HEK293 (cell line): Measurements from ENCODE around the gene EPS8.

Source experiments
- CTCF ChIA-PET: fragments of 350-600 bp; formaldehyde crosslinking; extraction: SDS; loops from one replicate; lab custom pipeline; 2021; ENCODE audit warnings: antibody characterized with exemption; lab: Yijun Ruan, JAX
- POLR2A ChIA-PET: fragments of 300-600 bp; formaldehyde crosslinking; extraction: SDS; loops from one replicate; lab custom pipeline; 2020; ENCODE audit warnings: antibody characterized with exemption, inconsistent platforms; lab: Yijun Ruan, JAX
- H3K27ac ChIP-seq: fragments of 200-500 bp; sonication (Bioruptor generic); 2 replicates; pipeline ENCODE4 v1.5.1; 2014; ENCODE audit warnings: low read depth, low read length, control low read depth, inconsistent platforms; ENCODE audit errors: extremely low read depth
- H3K36me3 ChIP-seq, 2 experiments: fragments of 200-500 bp in 1 of 2; sonication (Bioruptor generic) in 1 of 2; 1 replicate in 1 of 2; 2 replicates in 1 of 2; pipeline ENCODE4 v1.5.1; 2014 to 2017; ENCODE audit warnings: inconsistent platforms in 2 of 2, low read length in 2 of 2; ENCODE audit not compliant: control insufficient read depth in 2 of 2, insufficient read depth in 1 of 2
- H3K4me1 ChIP-seq: fragments of 200-500 bp; sonication (Bioruptor generic); 2 replicates; pipeline ENCODE4 v1.5.1; 2014; ENCODE audit warnings: mild to moderate bottlenecking, low read length, inconsistent platforms; ENCODE audit not compliant: control insufficient read depth, insufficient read depth
- H3K4me3 ChIP-seq: 2 replicates; pipeline ENCODE4 v1.5.1; 2011; ENCODE audit warnings: low read depth, mild to moderate bottlenecking, control low read depth, low read length, moderate library complexity
- H3K9me3 ChIP-seq: fragments of 200-500 bp; sonication (Bioruptor generic); 2 replicates; pipeline ENCODE4 v1.5.1; 2014; ENCODE audit warnings: low read depth, low read length, inconsistent platforms; ENCODE audit not compliant: control insufficient read depth, insufficient read depth
- BCL11B ChIP-seq: fragments of 450-650 bp; formaldehyde crosslinking; IDR thresholded peaks from 2 replicates; pipeline ENCODE4 v1.5.1; 2016; ENCODE audit warnings: low read depth, missing biosample characterization, missing genetic modification characterization
- GFI1B ChIP-seq: fragments of 450-650 bp; formaldehyde crosslinking; IDR thresholded peaks from 2 replicates; pipeline ENCODE4 v1.5.1; 2016; ENCODE audit warnings: missing biosample characterization, missing genetic modification characterization
- GLI2 ChIP-seq: fragments of 450-650 bp; formaldehyde crosslinking; IDR thresholded peaks from 2 replicates; pipeline ENCODE4; 2017; ENCODE audit warnings: missing biosample characterization, missing genetic modification characterization, low read depth, borderline replicate concordance
- MZF1 ChIP-seq: fragments of 450-650 bp; formaldehyde crosslinking; IDR thresholded peaks from 2 replicates; pipeline ENCODE4 v1.5.1; 2017; ENCODE audit warnings: missing biosample characterization, missing genetic modification characterization, borderline replicate concordance
- YY1 ChIP-seq: fragments of 450-650 bp; formaldehyde crosslinking; IDR thresholded peaks from 2 replicates; pipeline ENCODE4 v1.5.1; 2018; ENCODE audit warnings: missing biosample characterization, missing genetic modification characterization
- ZEB2 ChIP-seq: fragments of 450-650 bp; formaldehyde crosslinking; IDR thresholded peaks from 2 replicates; pipeline ENCODE4 v1.5.1; 2016; ENCODE audit warnings: missing biosample characterization, missing genetic modification characterization
- ZNF121 ChIP-seq: fragments of 450-650 bp; formaldehyde crosslinking; IDR thresholded peaks from 2 replicates; pipeline ENCODE4 v1.5.1; 2016; ENCODE audit warnings: missing biosample characterization, missing genetic modification characterization
- ZNF248 ChIP-seq: fragments of 450-650 bp; formaldehyde crosslinking; IDR thresholded peaks from 2 replicates; pipeline ENCODE4 v1.5.1; 2017; ENCODE audit warnings: missing biosample characterization, missing genetic modification characterization
- ZNF274 ChIP-seq, 2 experiments: fragments of 200-500 bp in 1 of 2; fragments of 450-650 bp in 1 of 2; sonication (Bioruptor generic) in 1 of 2; formaldehyde crosslinking in 1 of 2; IDR thresholded peaks; 2 replicates each; pipeline versions ENCODE4 v1.5.1 to v1.6.1; 2014 to 2016; ENCODE audit warnings: borderline replicate concordance in 1 of 2, inconsistent platforms in 1 of 2, low read length in 1 of 2, missing biosample characterization in 1 of 2, missing genetic modification characterization in 1 of 2
- ZNF302 ChIP-seq: fragments of 450-650 bp; formaldehyde crosslinking; IDR thresholded peaks from 2 replicates; pipeline ENCODE4 v1.5.1; 2016; ENCODE audit warnings: missing biosample characterization, missing genetic modification characterization, low read depth
- ZNF514 ChIP-seq: fragments of 450-650 bp; formaldehyde crosslinking; IDR thresholded peaks from 2 replicates; pipeline ENCODE4 v1.5.1; 2016; ENCODE audit warnings: missing biosample characterization, missing genetic modification characterization
- ZNF585B ChIP-seq: fragments of 450-650 bp; formaldehyde crosslinking; IDR thresholded peaks from 2 replicates; pipeline ENCODE4 v1.5.1; 2016; ENCODE audit warnings: missing biosample characterization, missing genetic modification characterization
- ZNF610 ChIP-seq: fragments of 450-650 bp; formaldehyde crosslinking; IDR thresholded peaks from 2 replicates; pipeline ENCODE4 v1.5.1; 2016; ENCODE audit warnings: missing biosample characterization, missing genetic modification characterization, borderline replicate concordance
- ZNF645 ChIP-seq: fragments of 450-650 bp; formaldehyde crosslinking; IDR thresholded peaks from 2 replicates; pipeline ENCODE4; 2016; ENCODE audit warnings: missing biosample characterization, missing genetic modification characterization
- ZNF664 ChIP-seq: fragments of 450-650 bp; formaldehyde crosslinking; IDR thresholded peaks from 2 replicates; pipeline ENCODE4 v1.5.1; 2016; ENCODE audit warnings: missing biosample characterization, missing genetic modification characterization
- ZNF76 ChIP-seq: fragments of 450-650 bp; formaldehyde crosslinking; IDR thresholded peaks from 2 replicates; pipeline ENCODE4; 2016; ENCODE audit warnings: low read depth, missing biosample characterization, missing genetic modification characterization, borderline replicate concordance
- ZNF777 ChIP-seq: fragments of 450-650 bp; formaldehyde crosslinking; IDR thresholded peaks from 2 replicates; pipeline ENCODE4 v1.5.1; 2017; ENCODE audit warnings: missing biosample characterization, missing genetic modification characterization, borderline replicate concordance
- TF ChIP-seq, protein P1 (sequence below): fragments of 450-650 bp; formaldehyde crosslinking; IDR thresholded peaks from 2 replicates; pipeline ENCODE4 v1.5.1; 2016; ENCODE audit warnings: missing biosample characterization, missing genetic modification characterization
- TF ChIP-seq, protein P2 (sequence below): fragments of 450-650 bp; formaldehyde crosslinking; IDR thresholded peaks from 2 replicates; pipeline ENCODE4 v1.5.1; 2016; ENCODE audit warnings: missing biosample characterization, missing genetic modification characterization

The EPS8 gene

GRCh38 chr12:15738438-15739015 is 50.7 kb downstream of the EPS8 start (continued):
- TF ChIP-seq ZNF248 (tag by site-specific recombination): no peak
- no peak for TF ChIP-seq ZNF585B
- TF ChIP-seq GFI1B (tag by site-specific recombination): no peak
- TF ChIP-seq ZNF302 (tag by site-specific recombination): no peak
- no peak for TF ChIP-seq YY1 (tag by site-specific recombination)
- no peak for TF ChIP-seq ZNF777 (tag by site-specific recombination)
- TF ChIP-seq ZNF610 (tag by site-specific recombination): no peak
- TF ChIP-seq, protein P1, sequence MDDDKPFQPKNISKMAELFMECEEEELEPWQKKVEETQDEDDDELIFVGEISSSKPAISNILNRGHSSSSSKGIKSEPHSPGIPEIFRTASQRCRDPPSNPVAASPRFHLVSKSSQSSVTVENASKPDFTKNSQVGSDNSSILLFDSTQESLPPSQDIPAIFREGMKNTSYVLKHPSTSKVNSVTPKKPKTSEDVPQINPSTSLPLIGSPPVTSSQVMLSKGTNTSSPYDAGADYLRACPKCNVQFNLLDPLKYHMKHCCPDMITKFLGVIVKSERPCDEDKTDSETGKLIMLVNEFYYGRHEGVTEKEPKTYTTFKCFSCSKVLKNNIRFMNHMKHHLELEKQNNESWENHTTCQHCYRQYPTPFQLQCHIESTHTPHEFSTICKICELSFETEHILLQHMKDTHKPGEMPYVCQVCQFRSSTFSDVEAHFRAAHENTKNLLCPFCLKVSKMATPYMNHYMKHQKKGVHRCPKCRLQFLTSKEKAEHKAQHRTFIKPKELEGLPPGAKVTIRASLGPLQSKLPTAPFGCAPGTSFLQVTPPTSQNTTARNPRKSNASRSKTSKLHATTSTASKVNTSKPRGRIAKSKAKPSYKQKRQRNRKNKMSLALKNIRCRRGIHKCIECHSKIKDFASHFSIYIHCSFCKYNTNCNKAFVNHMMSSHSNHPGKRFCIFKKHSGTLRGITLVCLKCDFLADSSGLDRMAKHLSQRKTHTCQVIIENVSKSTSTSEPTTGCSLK (tag by site-specific recombination): no peak

DNA sequence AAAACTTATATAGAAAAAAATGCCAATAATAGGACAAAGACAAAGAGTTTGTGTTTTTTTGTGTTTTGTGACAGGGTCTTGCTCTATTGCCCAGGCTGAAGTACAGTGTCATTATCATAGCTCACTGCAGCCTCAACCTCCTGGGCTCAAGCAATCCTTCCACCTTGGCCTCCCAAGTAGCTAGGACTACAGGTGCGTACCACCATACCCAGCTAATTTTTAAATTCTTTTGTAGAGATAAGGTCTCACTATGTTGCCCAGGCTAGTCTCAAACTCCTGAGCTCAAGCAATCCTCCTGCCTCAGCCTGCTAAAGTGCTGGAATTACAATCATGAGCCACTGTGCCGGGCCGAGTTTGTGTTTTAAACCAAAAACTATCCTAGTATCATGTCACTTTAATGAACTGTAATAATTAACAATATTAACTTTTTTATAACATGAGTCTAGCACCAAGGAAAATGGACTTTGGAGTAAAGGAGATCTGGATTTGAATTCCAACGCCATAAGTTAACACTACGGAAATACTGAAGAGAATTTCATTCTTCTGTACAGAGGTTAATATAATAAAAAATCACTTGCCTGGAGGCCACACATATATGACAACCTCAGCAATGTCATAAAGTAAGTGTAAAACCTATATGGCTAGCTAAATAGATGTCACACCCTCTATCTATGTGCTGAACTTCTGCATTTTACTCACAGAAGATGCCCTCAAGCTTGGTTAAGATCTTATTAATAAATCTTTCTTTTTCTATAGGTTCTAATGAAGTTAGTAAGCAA is 53.2 kb downstream of the EPS8 start:
- Histone ChIP-seq H3K36me3 (no peaks in the 10 kb centered on the region; a peak in 1 of 3 replicates), H3K4me1 (no peaks in the 10 kb centered on the region), H3K9me3 (no peaks in the 10 kb centered on the region), H3K4me3 (no peak overlapping the region), H3K27ac (no peak overlapping the region)
- POLR2A ChIA-PET: interaction anchor here (0.5 kb wide), 1 partner anchor 11 kb away, joined by 3 read pairs; no protein-coding TSS in a partner anchor
- CTCF ChIA-PET: interaction anchor here (0.7 to 1.4 kb wide), 2 partner anchors 15 to 23 kb away, joined by 3 read pairs; no protein-coding TSS in a partner anchor
- TF ChIP-seq ZNF76 (tag by site-specific recombination) (no peak), ZNF121 (tag by site-specific recombination) (peak; percentile 51; the same call in 1 of the 2 replicates)

DNA sequence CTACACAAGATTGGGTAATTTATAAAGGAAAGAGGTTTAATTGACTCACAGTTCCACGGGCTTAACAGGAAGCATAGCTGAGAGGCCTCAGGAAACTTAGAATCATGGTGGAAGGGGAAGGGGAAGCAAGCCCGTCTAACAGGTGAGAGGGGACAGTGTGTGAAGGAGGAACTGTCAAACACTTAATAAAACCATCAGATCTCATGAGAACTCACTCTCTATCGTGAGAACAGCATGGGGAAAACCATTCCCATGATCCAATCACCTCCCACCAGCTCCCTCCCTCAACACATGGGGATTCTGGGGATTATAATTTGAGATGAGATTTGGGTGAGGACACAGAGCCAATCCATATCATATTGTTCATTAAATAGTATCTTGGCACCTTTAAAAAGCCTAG is 56.1 kb downstream of the EPS8 start:
- H3K27ac ChIP-seq: no peak overlapping the region
- H3K4me3 ChIP-seq: no peak overlapping the region
- H3K9me3 ChIP-seq: no peaks in the 10 kb centered on the region
- ChIA-PET POLR2A (no interaction called here), CTCF (no interaction called here)
- TF ChIP-seq MZF1 (tag by site-specific recombination) (peak; percentile 93), ZNF514 (tag by site-specific recombination) (no peak)
- no peaks in the 10 kb centered on the region for H3K36me3 ChIP-seq
- peaks cover 2% of the 10 kb centered on the region; the same call in 1 of the 2 replicates for H3K4me1 ChIP-seq

GRCh38 chr12:15732341-15733061 is 56.7 kb downstream of the EPS8 start:
- TF ChIP-seq ZNF274 (IDR thresholded peaks at IDR 0.05; ENCODE audit: low read length) (no peak), ZNF274 (tag by site-specific recombination; IDR thresholded peaks at IDR 0.05; ENCODE audit: borderline replicate concordance) (no peak), GLI2 (no peak), BCL11B (tag by site-specific recombination) (no peak), ZEB2 (tag by site-specific recombination) (no peak), ZNF645 (no peak), ZNF664 (peak; percentile 77), ZNF777 (tag by site-specific recombination) (no peak)
- TF ChIP-seq, protein P2, sequence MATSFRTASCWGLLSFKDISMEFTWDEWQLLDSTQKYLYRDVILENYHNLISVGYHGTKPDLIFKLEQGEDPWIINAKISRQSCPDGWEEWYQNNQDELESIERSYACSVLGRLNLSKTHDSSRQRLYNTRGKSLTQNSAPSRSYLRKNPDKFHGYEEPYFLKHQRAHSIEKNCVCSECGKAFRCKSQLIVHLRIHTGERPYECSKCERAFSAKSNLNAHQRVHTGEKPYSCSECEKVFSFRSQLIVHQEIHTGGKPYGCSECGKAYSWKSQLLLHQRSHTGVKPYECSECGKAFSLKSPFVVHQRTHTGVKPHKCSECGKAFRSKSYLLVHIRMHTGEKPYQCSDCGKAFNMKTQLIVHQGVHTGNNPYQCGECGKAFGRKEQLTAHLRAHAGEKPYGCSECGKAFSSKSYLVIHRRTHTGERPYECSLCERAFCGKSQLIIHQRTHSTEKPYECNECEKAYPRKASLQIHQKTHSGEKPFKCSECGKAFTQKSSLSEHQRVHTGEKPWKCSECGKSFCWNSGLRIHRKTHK: no peak
- TF ChIP-seq, all 188 proteins: peak for 1
- ChIA-PET POLR2A (no interaction called here), CTCF (no interaction called here)
- Histone ChIP-seq H3K4me3 (no peak overlapping the region), H3K36me3 (no peaks in the 10 kb centered on the region), H3K9me3 (no peaks in the 10 kb centered on the region), H3K4me1 (peaks cover 4% of the 10 kb centered on the region; the same call in 1 of the 2 replicates), H3K27ac (no peak overlapping the region)
